ENCODE measurements around the gene GTF3C4. TPM values are rescaled to one million over a fixed set of nuclear protein-coding genes. Genes with fewer than 3 reads are reported as not detected.

Gene GTF3C4
- total and polyA plus RNA-seq, 10 of the 15 experiments (the other 5 are each of a cell fraction or from before 2014, with no cell fraction given), result 3.2 to 18.9 (median 8.2) TPM

DNA sequence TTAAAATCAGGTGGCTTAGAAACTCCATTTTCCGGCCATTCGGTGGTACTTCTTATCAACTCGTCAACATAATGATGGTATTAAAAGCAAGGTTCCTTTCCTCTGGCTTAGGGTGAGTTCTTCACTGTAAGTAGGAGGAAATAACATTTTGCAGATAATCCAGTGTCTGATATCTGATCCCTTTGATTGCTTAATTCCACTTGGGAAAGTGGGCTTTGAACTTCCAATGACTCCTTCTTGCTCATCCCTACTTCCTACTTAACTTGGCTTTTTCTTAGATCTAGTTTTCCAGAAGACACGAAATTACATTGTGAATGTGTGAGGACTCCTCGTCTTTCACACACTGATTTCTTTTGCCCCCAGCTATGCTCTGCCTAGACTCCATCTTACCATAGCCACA lies 32.0 kb upstream of the GTF3C4 start:
- in situ Hi-C loops (cut with MboI), result no loop called here
- Histone ChIP-seq H4K20me1 (ENCODE audit: control insufficient read depth, insufficient read depth) (no peaks in the 10 kb centered on the region), H3K9ac (ENCODE audit: control insufficient read depth, insufficient read depth, low read length) (no peak overlapping the region), H3K27me3 (replicated peaks in 1 of 2; ENCODE audit: control insufficient read depth in 2 of 2, insufficient read depth in 2 of 2, low read length in 1 of 2) (no peaks in the 10 kb centered on the region), H2AFZ (ENCODE audit: control insufficient read depth, low read depth, low read length) (no peak overlapping the region), H3K27ac (ENCODE audit: control insufficient read depth, insufficient read depth) (no peak overlapping the region), H3K4me1 (ENCODE audit: control insufficient read depth, insufficient read depth, low read length) (no peaks in the 10 kb centered on the region), H3K36me3 (ENCODE audit: control insufficient read depth in 2 of 2, insufficient read depth in 2 of 2, low read length in 1 of 2) (peaks cover 4 to 31% of the 10 kb centered on the region in 2 experiments), H3K4me2 (ENCODE audit: control insufficient read depth, insufficient read depth) (no peak overlapping the region), H3K4me3 (no peak overlapping the region), H3K9me3 (replicated peaks; ENCODE audit: control insufficient read depth, insufficient read depth, low read length) (no peaks in the 10 kb centered on the region), H3K79me2 (ENCODE audit: control insufficient read depth, insufficient read depth, low read length) (no peaks in the 10 kb centered on the region)
- DNase-seq (ENCODE audit: low read depth, low spot score), result no peak
- ChIA-PET CTCF (interaction anchor here (0.6 kb wide), 1 partner anchor 769 kb away, joined by 3 read pairs; no protein-coding TSS in a partner anchor), SMC1A (ENCODE audit: uncharacterized antibody, unreplicated experiment) (no interaction called here), POLR2A (no interaction called here), RAD21 (ENCODE audit: unreplicated experiment) (no interaction called here)
- no peak for TF ChIP-seq SPI1 (IDR thresholded peaks at IDR 0.05; ENCODE audit: borderline replicate concordance, insufficient read depth, low read depth, low read length)
- no peak for TF ChIP-seq NKRF (conservative IDR thresholded peaks at IDR 0.05)
- TF ChIP-seq ATF7 (IDR thresholded peaks at IDR 0.05; ENCODE audit: low read depth), result no peak
- no peak for TF ChIP-seq RAD21 (IDR thresholded peaks at IDR 0.05; ENCODE audit: insufficient read depth, low read depth, low read length)
- no peak for TF ChIP-seq RUNX3 (IDR thresholded peaks at IDR 0.05; ENCODE audit: low read length)
- TF ChIP-seq MYC (IDR thresholded peaks at IDR 0.05; ENCODE audit: insufficient read depth, insufficient read length, insufficient replicate concordance, low read length, severe bottlenecking), result no peak
- TF ChIP-seq RBBP5 (conservative IDR thresholded peaks at IDR 0.05), result no peak
- no peak for TF ChIP-seq E2F4 (IDR thresholded peaks at IDR 0.05; ENCODE audit: low read depth, low read length)
- TF ChIP-seq POLR2A (IDR thresholded peaks at IDR 0.05; ENCODE audit: low read depth, low read length), result no peak
- FAIRE-seq, result no peak
- BruUV-seq (replicated peaks), result no TSS peak
- intact Hi-C loops (cut with micrococcal nuclease; ENCODE audit: unreplicated experiment), result no loop called here
- ATAC-seq, result no peak
- 89% methylated on average over 5 of the region's 5 CpGs for WGBS (ENCODE audit: insufficient coverage, insufficient replicate concordance, low lambda C conversion rate, missing lambda C conversion rate)
